NCI-H2196 (cell line): ENCODE data around the gene GGT1.
A peak's percentile ranks its signal among the peaks of the same experiment; 100 is the strongest.

Experiments used
- DNase-seq: peaks from one replicate; lab custom pipeline; 2025; ENCODE audit not compliant: unreplicated experiment; lab: John Stamatoyannopoulos, UW

GGT1 gene

DNA sequence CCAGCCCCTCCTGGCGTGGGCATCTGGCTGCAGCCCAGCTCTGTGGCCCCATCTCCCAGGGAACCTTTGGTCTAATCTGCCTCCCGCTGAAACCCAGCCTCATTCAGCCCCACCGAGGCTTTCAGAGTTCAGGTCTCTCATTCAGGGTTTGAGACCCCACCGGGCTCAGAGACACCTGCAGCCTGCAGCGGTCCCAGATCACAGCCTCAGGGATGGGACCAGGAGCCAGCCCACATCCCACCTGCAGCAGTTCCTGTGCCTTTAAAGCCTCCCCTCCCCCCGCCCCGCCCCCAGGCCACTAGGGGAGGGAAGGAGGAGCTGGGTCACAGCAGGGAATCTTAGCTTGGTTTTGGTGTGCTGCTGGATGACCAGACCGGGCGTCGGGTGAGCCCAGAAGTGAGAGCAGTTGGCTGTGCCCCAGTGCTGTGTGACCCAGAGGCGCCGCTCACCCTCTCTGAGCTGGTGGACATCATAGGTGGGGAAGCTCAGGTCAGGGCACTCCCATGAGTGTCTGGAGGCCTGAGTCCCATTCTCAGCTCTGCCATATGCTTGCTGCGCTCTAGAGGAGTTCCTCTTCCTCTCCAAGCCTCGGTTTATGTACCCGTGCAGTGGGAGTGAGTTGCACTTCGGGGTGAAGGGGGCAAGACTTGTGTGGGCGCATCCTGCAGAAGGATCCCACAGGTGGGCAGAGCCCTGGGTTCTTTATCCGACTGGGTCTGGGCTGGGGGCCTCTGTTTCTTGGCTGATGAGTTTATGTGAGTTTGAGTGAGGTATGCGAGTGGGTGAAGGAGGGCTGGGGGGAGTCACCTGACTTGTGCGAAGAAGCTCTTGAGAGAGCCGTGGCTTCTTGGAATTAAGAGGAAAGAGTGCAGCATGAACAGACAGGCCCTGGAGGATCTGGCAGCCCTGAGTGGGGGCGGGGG, at the start of gene GGT1:
Gene GGT1 (plus strand): TSS at position 347 of the 923 bp plus-strand sequence. CDS start 7,889 bp downstream, outside the sequence.
- peak; percentile 6 for DNase-seq

DNA sequence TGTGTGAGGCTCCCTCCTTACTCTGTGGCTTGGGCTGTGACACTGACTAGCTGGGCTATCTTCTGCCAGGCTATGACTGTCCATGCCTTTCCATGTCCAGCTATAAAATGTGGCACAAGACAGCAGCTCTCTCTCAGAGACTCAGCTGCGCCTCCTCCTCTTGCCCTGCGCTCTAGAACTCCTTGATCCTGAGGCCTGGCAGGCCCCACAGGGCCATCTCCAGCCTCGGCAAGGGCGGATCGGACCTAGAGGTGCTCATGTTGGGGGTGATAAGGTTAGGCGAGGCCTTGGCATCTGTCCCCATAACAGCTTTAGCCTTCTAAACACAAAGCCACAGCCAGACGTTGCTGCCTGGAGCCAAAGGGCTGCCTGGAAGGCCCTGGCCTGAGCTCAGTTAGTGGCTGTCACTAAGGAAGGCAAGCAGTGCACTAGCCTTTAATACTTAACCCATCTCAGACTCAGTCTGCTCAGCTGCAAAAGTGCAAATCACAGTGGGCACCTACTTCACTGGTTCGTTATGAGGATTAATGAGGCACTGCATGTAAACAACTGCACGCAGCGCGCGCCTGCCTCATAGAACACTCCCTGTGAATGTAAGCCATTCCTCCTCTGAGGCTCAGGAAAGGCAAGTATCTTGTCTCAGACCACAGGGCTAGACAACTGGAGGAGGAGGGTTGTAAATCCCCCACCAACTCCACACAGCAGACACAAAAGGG, 49.2 kb upstream of the GGT1 start:
- no peak for DNase-seq

DNA sequence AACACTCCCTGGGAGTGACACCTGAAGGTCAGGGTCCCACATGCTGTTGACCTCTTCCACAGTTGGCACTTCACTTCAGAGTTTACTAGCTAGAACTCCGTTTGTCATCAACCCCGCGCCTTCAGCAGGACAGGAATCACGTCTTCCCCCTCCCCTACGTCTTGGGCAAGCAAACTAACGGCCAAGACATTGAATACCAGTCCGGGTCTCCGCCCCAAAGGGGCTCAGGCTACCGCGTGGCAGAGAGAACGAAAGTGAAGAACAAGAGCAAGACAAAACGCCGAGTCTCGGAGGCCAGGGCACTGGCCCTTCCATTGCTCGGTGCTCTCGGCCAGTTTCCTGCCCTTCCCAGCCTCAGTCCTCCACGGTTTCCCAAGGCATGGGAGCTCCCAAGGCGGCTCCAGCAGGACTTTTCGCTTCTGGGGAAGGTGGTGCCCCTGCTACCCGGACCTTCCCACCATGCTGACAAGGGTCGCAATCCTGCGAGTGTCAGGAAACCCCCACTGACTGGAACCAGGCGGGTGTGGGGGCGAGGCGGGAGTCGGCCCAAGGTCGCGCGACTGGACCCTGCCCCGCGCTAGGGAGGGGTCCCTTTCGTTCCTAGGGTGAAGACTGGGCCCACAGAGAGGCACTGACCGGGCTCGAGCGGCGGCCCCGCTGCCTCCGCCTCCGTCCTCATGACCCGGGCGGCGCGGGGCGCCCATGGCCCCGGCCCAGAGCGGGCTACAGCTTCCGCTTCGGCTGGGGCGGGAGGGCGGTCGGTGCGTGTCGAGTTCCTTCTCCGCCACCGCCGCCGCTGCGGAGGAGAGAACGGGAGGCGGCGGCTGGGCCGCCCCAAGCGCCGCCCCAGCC, 48.5 kb upstream of the GGT1 start, which contains the start of gene GUCD1:
Gene GUCD1 (minus strand): TSS at position 826 of the 852 bp plus-strand sequence. CDS start 147 bp downstream, at position 679.
- DNase-seq = no peak

DNA sequence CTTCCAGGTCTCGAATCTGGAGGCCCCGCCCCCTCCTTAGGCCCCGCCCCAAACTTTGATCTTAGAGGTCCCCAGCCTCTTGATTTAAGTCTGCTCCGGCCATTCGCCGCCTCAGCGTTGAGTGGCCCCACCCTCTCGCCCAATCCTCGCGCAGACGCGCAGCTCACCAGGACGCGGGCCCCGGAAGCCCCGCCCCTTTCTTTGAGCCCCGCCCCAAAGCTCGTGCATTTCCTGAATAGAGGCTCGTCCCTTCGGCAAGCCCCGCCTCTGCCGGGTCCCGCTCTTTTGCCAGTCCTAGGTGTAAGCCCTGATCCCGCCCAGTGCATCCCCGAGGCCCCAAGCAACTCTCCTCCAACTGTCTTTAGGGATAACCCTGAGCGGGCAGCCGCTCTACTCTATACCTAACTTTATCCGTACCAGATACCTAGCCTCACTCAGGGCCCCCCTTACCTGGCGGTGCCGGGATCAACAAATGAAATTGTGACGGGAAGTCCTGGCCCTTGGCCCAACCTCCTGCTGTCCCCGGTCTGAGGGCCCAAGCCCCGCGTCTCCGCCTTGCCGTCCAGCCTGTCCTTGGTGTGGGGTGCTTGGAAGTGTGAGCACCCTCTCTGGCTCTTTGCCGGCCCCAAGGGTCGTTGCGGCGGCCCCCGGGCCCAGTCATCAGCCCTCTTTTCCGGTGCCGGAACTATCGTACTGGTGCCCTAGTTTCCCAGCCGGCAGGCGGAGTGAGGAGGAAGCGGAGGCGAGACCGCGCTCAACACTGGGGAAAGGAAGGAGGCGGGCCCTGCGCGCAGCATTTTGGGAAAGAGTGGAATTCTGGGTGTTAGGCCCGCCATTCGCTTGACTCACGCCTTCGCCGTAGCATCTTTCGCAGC, 47.6 kb upstream of the GGT1 start, which contains the start of gene SNRPD3:
Gene SNRPD3 (plus strand): TSS at position 835 of the 875 bp plus-strand sequence. CDS start 1,676 bp downstream, outside the sequence.
- peak; percentile 89 for DNase-seq

DNA sequence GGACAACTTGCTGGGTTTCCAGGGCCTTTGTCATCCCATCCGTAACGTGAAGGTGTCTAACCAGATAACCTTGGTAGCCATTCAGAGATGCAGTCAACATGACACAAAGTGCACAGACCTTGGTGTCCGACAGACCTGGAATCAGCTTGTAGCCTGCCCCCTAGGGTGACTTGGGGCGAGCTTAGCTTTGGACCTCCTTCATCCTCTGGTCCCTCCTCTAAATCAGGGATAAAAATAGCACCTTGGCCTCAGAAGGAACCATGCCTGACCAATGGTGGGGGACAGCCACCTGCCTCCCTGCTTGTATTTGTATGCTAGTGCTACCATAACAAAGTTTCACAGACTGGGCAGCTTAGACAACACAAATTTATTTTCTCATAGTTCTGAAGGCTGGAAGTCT, 43.5 kb upstream of the GGT1 start:
- DNase-seq = no peak

DNA sequence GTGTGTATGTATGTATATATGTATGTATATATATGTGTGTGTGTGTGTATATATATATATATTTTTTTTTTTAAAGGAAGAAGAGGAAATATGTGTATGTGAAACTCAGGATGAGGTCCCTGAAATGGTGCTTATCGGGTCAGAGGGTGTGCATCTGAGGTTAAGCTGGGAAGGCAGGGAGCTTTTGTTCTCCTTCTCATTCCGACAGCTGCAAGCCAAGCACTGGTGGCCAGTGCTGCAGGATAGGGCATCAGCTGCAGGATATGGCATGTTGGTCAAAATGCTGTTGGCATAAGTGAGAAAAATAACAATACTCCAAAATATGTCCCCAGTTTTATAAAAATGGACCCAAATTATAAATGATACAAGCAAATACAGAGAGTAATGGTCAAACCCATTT, 39.7 kb upstream of the GGT1 start:
- no peak for DNase-seq

DNA sequence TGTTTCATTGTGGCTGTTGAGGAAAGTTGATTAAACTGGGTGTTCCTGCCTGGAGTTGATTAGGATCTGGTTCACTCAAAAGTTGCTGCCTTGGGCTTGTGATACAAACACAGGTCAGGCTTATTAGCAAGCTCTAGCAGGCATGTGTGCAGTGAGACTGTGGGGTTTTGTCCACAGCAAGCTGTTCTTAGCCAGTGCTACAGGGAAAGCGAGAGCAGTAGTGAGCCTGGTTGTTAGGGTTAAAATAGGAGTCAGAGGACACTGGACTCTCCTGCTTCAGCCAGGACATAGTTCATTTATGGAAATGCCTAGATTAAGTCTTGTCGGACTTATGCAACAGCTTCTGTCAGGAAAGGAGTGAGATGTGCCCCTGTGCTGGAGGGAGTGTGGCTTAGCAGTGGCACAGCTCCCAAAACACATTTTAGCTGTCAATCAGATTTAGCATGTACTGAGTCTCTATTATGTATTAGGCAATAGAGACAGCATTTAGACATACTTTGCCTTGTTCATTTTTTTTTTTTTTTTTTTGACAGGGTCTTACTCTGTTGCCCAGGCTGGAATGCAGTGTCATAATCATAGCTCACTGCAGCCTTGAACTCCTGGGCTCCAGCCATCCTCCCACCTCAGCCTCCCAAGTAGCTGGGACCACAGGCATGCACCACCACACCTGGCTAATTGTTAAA, 38.5 kb upstream of the GGT1 start:
- DNase-seq = no peak

DNA sequence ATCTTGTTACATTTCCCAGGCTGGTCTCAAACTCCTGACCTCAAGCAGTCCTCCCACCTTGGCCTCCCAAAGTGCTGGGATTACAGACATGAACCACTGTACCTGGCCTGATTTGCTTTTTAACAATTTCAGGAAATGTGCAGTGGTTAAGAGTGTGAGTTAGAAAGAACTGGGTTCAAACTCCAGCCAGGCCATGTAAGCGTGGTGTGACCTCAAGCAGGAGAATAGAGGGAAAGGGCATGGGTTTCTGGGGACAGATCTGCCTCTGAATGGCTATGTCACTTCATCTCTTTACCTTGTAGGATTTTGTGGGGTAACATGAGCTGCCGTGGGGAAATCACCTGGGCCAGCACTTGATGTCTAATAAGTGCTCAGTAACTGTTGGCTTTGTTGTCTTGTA, 37.9 kb upstream of the GGT1 start:
- no peak for DNase-seq

DNA sequence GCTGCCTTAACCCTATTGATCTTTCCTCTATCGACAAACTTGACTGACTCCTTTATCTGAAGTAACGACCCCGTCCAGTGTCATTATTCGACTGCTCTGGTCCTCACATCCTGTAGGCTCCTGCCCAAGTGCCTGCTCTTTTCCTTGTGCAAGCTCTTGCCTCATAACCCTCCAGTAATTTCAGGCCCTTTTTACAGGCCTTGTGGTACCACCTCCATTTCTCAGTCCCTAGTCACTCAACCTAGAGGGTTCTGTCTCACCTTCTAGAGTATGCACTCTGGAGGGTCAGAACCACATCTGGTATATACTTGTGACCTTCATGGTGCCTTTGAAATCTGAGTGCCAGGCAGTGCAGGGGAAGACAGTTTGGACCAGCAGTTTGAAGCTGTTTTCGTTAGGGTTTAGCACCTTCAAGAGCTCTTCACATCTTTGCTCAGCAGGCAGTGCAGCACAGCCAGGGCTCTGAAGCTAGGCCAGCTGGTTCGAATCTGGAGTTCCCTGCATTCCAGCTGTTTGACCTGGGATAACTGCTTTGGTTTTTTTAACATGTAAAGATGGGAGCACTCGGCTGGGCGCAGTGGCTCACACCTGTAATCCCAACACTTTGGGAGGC, 36.0 kb upstream of the GGT1 start:
- no peak for DNase-seq

DNA sequence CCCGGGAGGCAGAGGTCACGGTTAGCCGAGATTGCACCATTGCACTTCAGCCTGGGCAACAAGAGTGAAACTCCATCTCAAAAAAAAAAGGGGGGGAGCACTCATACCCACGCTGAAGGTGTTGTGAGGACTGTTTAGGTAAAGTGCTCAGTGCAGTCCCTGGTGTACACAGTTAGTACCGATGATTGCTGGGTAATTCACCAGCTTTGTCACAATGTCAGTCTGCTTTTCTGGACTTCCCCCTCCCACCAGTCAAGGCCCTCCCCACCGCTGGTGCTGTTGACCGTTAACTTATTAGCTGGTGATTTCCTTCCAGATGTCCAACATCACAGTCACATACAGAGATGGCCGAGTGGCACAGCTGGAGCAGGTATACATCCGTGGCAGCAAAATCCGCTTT, 35.3 kb upstream of the GGT1 start:
- no peak for DNase-seq

DNA sequence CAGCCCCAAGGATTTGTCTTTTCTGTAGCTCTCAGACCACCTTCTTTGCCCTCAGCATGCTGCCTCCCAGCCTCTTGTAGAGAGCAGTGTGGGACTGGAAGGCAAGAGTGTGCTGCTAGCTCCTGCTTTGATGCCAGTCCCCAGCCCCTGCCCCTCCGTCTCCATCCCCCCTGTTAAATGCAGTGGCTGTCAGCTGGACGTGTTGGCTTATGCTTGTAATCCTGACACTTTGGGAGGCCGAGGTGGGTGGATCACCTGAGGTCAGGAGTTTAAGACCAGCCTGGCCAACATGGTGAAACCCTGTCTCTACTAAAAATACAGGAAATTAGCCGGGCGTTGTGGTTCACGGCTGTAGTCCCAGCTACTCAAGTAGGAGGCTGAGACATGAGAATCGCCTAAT, 31.7 kb upstream of the GGT1 start:
- DNase-seq = no peak

DNA sequence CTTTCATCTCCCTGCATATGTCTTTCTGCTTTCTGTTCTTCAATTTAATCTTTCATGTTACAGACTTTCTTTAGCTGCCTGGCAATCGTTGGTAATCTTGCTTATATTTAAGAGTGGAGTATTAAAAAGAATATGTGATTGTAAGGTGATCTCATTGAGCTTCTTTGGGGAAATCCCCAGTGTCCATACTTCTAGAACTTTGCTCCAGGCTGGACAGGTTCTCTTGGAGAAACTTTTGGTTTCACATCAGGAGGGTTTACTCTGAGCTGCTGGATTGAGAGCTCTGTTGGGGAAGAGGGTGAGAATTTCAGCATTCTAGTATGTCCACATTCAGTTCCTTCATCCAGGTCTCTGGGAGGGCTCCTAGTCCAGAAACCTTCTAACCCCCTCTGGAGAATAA, 26.2 kb upstream of the GGT1 start:
- no peak for DNase-seq

DNA sequence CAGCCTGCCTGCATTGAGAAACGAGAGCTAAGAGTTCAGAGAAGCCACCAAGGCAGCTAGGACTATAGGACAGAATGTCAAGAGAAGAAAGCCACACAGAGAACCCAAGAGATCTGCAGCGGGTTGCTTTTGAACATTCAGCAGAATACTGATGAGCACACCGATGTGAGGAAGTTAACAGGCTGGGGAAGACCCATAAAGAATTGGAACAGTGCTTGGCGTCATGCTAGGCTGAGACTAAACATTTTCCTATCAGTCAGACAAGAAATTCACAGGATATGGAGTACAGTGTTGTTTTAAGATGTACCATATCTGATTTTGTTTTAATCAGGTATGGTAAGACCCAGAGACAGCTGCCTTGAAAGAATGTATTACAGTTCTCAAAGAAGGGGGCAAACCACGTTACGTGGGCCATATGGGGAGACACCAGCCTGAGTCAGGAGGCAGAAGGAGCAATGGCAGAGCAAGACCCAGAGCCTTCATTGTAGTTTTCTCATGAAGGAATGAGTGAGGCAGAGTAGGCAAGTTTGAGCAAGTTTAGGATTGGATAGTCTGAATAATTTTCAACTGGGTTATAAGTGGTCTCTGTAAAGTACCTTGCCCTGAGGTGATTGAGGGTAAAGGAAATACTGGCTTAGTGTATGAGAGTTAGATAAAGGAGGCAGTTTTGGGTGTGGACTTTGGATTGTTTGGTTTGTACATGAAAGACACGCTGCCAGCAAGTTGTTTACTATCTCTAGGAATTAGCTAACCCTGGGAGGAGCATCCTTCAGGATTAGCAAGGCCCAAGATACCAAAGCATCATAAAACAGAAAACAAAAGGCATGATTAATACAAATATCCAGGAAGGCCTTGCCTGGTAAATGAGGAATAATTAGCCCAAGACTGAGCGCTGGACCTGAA, 24.4 kb upstream of the GGT1 start:
- no peak for DNase-seq

DNA sequence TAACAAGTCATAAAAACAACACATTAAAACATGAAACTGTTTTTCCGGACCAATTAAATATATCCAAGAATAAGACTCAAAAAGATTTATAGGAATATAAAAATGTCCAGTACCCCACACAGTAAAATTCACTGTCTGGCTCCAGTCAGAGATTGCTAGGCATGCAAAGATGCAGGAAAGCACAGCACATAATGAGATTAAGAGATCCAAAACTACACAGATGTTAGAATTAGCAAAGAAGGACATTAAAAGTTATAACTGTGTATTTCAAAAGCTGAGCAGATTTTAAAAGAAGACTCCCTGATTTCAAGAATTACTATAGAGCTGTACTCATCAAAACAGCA, 23.8 kb upstream of the GGT1 start:
- DNase-seq = no peak

DNA sequence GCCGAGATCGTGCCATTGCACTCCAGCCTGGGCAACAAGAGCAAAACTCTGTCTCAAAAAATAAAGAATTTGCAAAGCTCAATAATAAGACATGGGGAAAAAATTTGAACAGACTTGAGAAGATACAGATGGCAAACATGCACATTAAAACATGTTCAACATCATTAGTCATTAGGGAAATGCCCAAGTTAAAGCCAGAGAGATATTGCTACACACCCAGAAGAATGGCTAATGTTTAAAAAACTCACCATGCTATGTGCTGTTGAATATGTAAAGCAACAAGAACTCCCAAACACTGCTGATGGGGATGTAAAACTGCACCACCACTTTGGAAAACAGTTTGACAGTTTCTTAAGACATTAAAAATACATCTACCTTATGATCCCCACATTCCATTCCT, 22.7 kb upstream of the GGT1 start:
- no peak for DNase-seq

DNA sequence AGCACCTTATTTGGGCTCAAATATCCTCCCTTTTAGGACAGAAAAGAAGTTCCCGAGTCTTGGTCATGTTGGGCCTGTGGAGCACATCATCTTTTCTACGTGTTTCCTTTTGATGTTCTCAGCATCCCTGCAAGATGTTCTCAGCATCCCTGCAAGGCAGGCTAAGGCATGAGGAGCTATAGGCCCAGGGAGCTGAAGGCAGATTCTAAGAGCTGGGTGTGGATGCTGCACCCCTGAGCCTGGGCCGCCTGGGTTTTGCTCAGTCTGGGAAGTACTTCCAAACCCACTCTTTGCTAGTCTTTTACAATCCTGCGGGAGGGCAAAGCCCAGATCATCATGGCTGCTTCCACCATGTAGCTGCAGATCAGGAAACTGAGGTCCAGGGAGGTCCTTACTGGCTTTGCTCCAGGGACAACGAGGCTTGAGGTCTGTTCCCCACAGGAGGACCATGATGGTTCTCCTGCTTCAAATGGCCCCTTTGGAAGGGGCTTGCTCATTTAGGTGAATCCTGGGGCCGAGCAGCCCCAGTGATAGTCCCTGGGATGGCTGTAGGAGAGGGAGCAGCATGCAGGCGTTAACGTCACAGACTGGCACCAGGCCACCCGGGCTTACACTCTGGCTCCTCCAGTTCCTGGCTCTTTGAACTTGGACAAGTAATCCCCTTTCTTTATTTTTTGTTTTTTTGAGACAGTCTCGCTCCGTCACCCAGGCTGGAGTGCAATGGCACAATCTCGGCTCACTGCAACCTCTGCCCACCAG, 20.8 kb upstream of the GGT1 start:
- no peak for DNase-seq
